GM18873 (cell line): Measurements from ENCODE around the gene S100A2.

Source experiments
- ATAC-seq: cut with Tn5 transposase; IDR thresholded peaks from one replicate; pipeline ENCODE4 v1.9.1; 2021; ENCODE audit warnings: mild to moderate bottlenecking, moderate library complexity, moderate number of reproducible peaks; ENCODE audit not compliant: unreplicated experiment, low FRiP score

S100A2 gene

GRCh38 chr1:153565529-153566374, at the start of gene S100A2:
Gene S100A2 (minus strand): TSS chr1:153565844. CDS start chr1:153563877, 1,967 bp downstream.
- no peak for ATAC-seq

GRCh38 chr1:153615406-153615805, 49.8 kb upstream of the S100A2 start:
- no peak for ATAC-seq

- no peak for ATAC-seq
Measured at GRCh38 chr1:153614906-153615305, 49.3 kb upstream of the S100A2 start.

- no peak for ATAC-seq
Measured at GRCh38 chr1:153614189-153614900, 48.7 kb upstream of the S100A2 start.

GRCh38 chr1:153613406-153613805, 47.8 kb upstream of the S100A2 start:
- no peak for ATAC-seq

- no peak for ATAC-seq
Measured at GRCh38 chr1:153612755-153613331, 47.2 kb upstream of the S100A2 start, which contains the start of gene S100A16. Gene S100A16 (minus strand): TSS chr1:153613137. CDS start chr1:153608151, 4,986 bp downstream.

- no peak for ATAC-seq
Measured at GRCh38 chr1:153612111-153612754, 46.6 kb upstream of the S100A2 start.

- no peak for ATAC-seq
Measured at GRCh38 chr1:153611356-153611755, 45.7 kb upstream of the S100A2 start.

- no peak for ATAC-seq
Measured at GRCh38 chr1:153610811-153611301, 45.2 kb upstream of the S100A2 start.

GRCh38 chr1:153610334-153610733, 44.7 kb upstream of the S100A2 start:
- ATAC-seq, result no peak

- ATAC-seq, result no peak
Measured at GRCh38 chr1:153609585-153609907, 43.9 kb upstream of the S100A2 start.

- ATAC-seq, result no peak
Measured at GRCh38 chr1:153608742-153609584, 43.3 kb upstream of the S100A2 start.

GRCh38 chr1:153608089-153608682, 42.5 kb upstream of the S100A2 start:
- ATAC-seq, result no peak

GRCh38 chr1:153607381-153607780, 41.7 kb upstream of the S100A2 start:
- no peak for ATAC-seq

- ATAC-seq, result no peak
Measured at GRCh38 chr1:153606194-153606593, 40.5 kb upstream of the S100A2 start.

- no peak for ATAC-seq
Measured at GRCh38 chr1:153602749-153603148, 37.1 kb upstream of the S100A2 start.

- no peak for ATAC-seq
Measured at GRCh38 chr1:153599847-153600246, 34.2 kb upstream of the S100A2 start.

- peak; percentile 95 for ATAC-seq
Measured at GRCh38 chr1:153598309-153599172, 32.9 kb upstream of the S100A2 start.
